ENCODE data around the gene SEC14L1. TPM values are rescaled to one million over a fixed set of nuclear protein-coding genes. Genes with fewer than 3 reads are reported as not detected.

Gene SEC14L1
- total and polyA plus RNA-seq, 4 donors = 17.0 to 52.0 (median 26.8) TPM

DNA sequence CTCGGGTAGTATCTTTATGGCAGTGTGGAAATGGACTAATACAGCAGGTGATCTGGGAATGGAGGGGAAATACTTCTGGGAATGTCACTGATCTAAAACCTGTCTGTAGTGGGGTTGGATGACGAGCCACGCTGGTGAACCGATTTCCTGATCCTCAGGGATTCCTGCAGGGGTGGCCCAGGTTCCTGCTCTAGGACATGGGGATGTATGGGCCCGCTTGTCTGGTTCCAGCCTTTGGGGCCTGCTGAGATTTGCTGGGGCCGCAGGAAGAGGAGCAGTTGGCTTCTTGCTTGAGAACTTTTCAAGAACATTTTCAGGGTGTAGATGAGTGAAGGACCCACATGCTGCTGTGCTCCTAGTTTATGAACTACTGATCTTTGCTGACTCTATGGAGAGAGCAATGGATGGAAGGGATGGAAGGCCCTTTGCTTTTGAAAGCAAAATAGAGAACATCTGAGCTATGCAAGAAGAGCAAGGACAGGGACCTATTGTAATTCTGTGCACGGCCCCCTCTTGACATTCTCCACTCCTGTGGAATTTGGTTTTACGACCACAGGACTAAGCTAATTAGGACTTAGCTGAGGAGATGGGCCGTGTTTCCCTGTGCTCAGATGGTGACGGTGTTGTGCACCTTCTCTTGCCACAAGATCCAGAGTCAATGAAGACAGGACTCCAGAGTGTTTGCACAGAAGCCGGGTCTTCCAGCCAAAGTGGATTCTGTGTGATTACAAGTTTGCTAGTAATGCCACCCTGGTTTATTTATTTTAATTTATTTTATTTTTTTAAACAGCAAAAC lies 90.5 kb downstream of the SEC14L1 start:
- no peaks in the 10 kb centered on the region for H3K4me1 ChIP-seq (ENCODE audit: control insufficient read depth in 4 of 4, insufficient read depth in 4 of 4, low read length in 3 of 4)
- H3K36me3 ChIP-seq (ENCODE audit: control insufficient read depth in 4 of 4, insufficient read depth in 3 of 4, low read depth in 1 of 4, low read length in 3 of 4) = no peaks in the 10 kb centered on the region
- no peaks in the 10 kb centered on the region for H3K27me3 ChIP-seq (ENCODE audit: control insufficient read depth in 4 of 4, insufficient read depth in 4 of 4, low read length in 3 of 4)
- H3K9ac ChIP-seq (ENCODE audit: low read depth in 1 of 2, low read length in 2 of 2) = no peak overlapping the region
- no peaks in the 10 kb centered on the region for H3K9me3 ChIP-seq (ENCODE audit: control insufficient read depth in 4 of 4, low read length in 3 of 4)
- TF ChIP-seq JUND (IDR thresholded peaks at IDR 0.05) = no peak
- no peak for TF ChIP-seq TAF1 (conservative IDR thresholded peaks at IDR 0.05)
- no peak for TF ChIP-seq SP1 (IDR thresholded peaks at IDR 0.05)
- no peak for TF ChIP-seq RAD21 (IDR thresholded peaks at IDR 0.05)
- TF ChIP-seq, protein P1, sequence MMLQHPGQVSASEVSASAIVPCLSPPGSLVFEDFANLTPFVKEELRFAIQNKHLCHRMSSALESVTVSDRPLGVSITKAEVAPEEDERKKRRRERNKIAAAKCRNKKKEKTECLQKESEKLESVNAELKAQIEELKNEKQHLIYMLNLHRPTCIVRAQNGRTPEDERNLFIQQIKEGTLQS (IDR thresholded peaks at IDR 0.05) = no peak
- TF ChIP-seq, protein P2, sequence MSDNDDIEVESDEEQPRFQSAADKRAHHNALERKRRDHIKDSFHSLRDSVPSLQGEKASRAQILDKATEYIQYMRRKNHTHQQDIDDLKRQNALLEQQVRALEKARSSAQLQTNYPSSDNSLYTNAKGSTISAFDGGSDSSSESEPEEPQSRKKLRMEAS (IDR thresholded peaks at IDR 0.05) = no peak
- no peak for TF ChIP-seq FOXA2 (IDR thresholded peaks at IDR 0.05)
- TF ChIP-seq, protein P3, sequence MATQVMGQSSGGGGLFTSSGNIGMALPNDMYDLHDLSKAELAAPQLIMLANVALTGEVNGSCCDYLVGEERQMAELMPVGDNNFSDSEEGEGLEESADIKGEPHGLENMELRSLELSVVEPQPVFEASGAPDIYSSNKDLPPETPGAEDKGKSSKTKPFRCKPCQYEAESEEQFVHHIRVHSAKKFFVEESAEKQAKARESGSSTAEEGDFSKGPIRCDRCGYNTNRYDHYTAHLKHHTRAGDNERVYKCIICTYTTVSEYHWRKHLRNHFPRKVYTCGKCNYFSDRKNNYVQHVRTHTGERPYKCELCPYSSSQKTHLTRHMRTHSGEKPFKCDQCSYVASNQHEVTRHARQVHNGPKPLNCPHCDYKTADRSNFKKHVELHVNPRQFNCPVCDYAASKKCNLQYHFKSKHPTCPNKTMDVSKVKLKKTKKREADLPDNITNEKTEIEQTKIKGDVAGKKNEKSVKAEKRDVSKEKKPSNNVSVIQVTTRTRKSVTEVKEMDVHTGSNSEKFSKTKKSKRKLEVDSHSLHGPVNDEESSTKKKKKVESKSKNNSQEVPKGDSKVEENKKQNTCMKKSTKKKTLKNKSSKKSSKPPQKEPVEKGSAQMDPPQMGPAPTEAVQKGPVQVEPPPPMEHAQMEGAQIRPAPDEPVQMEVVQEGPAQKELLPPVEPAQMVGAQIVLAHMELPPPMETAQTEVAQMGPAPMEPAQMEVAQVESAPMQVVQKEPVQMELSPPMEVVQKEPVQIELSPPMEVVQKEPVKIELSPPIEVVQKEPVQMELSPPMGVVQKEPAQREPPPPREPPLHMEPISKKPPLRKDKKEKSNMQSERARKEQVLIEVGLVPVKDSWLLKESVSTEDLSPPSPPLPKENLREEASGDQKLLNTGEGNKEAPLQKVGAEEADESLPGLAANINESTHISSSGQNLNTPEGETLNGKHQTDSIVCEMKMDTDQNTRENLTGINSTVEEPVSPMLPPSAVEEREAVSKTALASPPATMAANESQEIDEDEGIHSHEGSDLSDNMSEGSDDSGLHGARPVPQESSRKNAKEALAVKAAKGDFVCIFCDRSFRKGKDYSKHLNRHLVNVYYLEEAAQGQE (IDR thresholded peaks at IDR 0.05) = no peak
- TF ChIP-seq, protein P4, sequence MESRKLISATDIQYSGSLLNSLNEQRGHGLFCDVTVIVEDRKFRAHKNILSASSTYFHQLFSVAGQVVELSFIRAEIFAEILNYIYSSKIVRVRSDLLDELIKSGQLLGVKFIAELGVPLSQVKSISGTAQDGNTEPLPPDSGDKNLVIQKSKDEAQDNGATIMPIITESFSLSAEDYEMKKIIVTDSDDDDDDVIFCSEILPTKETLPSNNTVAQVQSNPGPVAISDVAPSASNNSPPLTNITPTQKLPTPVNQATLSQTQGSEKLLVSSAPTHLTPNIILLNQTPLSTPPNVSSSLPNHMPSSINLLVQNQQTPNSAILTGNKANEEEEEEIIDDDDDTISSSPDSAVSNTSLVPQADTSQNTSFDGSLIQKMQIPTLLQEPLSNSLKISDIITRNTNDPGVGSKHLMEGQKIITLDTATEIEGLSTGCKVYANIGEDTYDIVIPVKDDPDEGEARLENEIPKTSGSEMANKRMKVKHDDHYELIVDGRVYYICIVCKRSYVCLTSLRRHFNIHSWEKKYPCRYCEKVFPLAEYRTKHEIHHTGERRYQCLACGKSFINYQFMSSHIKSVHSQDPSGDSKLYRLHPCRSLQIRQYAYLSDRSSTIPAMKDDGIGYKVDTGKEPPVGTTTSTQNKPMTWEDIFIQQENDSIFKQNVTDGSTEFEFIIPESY (IDR thresholded peaks at IDR 0.05) = no peak
- no peak for TF ChIP-seq GABPA (IDR thresholded peaks at IDR 0.05 in 1 of 2, conservative IDR thresholded peaks at IDR 0.05 in 1 of 2)
- TF ChIP-seq EGR1 (IDR thresholded peaks at IDR 0.05; ENCODE audit: low read depth in 2 of 2) = no peak
- TF ChIP-seq FOXA1 (IDR thresholded peaks at IDR 0.05) = no peak
- TF ChIP-seq, protein P5, sequence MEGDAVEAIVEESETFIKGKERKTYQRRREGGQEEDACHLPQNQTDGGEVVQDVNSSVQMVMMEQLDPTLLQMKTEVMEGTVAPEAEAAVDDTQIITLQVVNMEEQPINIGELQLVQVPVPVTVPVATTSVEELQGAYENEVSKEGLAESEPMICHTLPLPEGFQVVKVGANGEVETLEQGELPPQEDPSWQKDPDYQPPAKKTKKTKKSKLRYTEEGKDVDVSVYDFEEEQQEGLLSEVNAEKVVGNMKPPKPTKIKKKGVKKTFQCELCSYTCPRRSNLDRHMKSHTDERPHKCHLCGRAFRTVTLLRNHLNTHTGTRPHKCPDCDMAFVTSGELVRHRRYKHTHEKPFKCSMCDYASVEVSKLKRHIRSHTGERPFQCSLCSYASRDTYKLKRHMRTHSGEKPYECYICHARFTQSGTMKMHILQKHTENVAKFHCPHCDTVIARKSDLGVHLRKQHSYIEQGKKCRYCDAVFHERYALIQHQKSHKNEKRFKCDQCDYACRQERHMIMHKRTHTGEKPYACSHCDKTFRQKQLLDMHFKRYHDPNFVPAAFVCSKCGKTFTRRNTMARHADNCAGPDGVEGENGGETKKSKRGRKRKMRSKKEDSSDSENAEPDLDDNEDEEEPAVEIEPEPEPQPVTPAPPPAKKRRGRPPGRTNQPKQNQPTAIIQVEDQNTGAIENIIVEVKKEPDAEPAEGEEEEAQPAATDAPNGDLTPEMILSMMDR (IDR thresholded peaks at IDR 0.05; ENCODE audit: low read depth, low read length, missing input control) = no peak
- TF ChIP-seq HNF4G (IDR thresholded peaks at IDR 0.05) = no peak
- TF ChIP-seq YY1 (IDR thresholded peaks at IDR 0.05) = no peak
- no peak for TF ChIP-seq HNF4A (conservative IDR thresholded peaks at IDR 0.05)
- no peak for TF ChIP-seq NR2F2 (IDR thresholded peaks at IDR 0.05)
- no peak for TF ChIP-seq RXRA (IDR thresholded peaks at IDR 0.05)
- DNase-seq (ENCODE audit: low spot score) = no peak
- no peak overlapping the region for H3K4me3 ChIP-seq (ENCODE audit: low read depth in 1 of 3, low read length in 3 of 3)
- H3K27ac ChIP-seq (ENCODE audit: low read depth in 1 of 2, low read length in 2 of 2) = no peak overlapping the region
- WGBS = 93% methylated on average over 11 of the region's 11 CpGs
